Measurements from ENCODE around the gene ADCY4. TPM values are rescaled to one million over a fixed set of nuclear protein-coding genes. Genes with fewer than 3 reads are reported as not detected.

The ADCY4 gene
- total and polyA plus RNA-seq, 2 of the 13 experiments (the other 11 are each of a cell fraction or from before 2014, with no cell fraction given): 0.03 TPM; not detected in 1

DNA sequence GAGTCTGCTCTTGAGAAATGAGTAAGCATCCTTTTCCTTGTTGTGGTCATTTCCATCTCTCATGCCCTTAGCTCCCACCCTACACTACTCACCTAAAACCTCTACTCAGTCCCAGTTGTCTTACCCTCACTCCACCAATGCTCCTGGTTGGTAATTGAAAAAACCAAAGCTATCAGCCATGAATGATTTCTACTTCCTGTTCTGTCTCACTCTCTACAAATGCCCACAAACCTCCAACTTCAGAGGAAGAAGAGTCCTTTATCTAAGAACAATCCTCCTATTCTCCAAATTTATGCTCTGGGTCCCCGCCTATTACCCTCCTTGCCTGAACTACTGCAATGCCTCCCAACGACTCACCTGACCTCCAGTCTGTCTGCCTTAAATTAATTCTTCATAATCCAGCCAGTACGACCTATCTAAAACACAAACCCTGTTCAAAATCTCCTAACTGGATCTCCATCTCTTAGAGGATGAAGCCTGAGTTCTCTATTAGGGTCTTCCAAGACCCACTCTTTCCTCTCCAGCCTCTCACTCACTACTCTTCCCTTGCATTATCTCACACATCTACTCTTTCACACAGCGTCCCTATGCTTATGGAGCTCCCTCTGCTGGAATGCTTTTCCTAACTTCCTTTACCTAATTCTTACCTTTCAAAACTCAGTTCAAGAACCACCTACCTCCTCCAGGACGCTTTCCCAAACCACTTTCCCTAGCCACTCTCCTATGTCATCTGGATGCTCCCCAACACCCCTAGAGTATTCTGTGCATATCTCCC is 37.5 kb downstream of the ADCY4 start (continued):
- TF ChIP-seq, protein P1, sequence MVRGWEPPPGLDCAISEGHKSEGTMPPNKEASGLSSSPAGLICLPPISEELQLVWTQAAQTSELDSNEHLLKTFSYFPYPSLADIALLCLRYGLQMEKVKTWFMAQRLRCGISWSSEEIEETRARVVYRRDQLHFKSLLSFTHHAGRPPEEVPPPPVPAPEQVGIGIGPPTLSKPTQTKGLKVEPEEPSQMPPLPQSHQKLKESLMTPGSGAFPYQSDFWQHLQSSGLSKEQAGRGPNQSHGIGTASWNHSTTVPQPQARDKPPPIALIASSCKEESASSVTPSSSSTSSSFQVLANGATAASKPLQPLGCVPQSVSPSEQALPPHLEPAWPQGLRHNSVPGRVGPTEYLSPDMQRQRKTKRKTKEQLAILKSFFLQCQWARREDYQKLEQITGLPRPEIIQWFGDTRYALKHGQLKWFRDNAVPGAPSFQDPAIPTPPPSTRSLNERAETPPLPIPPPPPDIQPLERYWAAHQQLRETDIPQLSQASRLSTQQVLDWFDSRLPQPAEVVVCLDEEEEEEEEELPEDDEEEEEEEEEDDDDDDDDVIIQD (CRISPR knock-in tag; IDR thresholded peaks at IDR 0.05; ENCODE audit: low read depth): peak; percentile 48; the same call in 1 of the 2 replicates
- TF ChIP-seq PAXIP1 (CRISPR knock-in tag; conservative IDR thresholded peaks at IDR 0.05) (no peak), KDM5A (IDR thresholded peaks at IDR 0.05; ENCODE audit: borderline replicate concordance, low read length) (no peak), ZNF598 (CRISPR knock-in tag; IDR thresholded peaks at IDR 0.05; ENCODE audit: borderline replicate concordance) (no peak), CBFB (CRISPR knock-in tag; IDR thresholded peaks at IDR 0.05) (no peak), RFX3 (CRISPR knock-in tag; IDR thresholded peaks at IDR 0.05) (no peak), ZNF597 (CRISPR knock-in tag; IDR thresholded peaks at IDR 0.05) (no peak), ZNF329 (CRISPR knock-in tag; IDR thresholded peaks at IDR 0.05; ENCODE audit: low read depth) (no peak), ZNF260 (CRISPR knock-in tag; IDR thresholded peaks at IDR 0.05; ENCODE audit: borderline replicate concordance, low read depth) (no peak), ZNF746 (CRISPR knock-in tag; IDR thresholded peaks at IDR 0.05) (no peak), ZNF672 (CRISPR knock-in tag; IDR thresholded peaks at IDR 0.05) (no peak), ZNF160 (CRISPR knock-in tag; IDR thresholded peaks at IDR 0.05) (no peak), HNRNPLL (IDR thresholded peaks at IDR 0.05; ENCODE audit: low read depth, low read length, poor library complexity, severe bottlenecking) (no peak), ZNF562 (CRISPR knock-in tag; IDR thresholded peaks at IDR 0.05; ENCODE audit: borderline replicate concordance) (no peak), ZSCAN31 (CRISPR knock-in tag; IDR thresholded peaks at IDR 0.05; ENCODE audit: low read depth) (no peak), ZNF883 (CRISPR knock-in tag; IDR thresholded peaks at IDR 0.05; ENCODE audit: not compliant biosample characterization) (peak; percentile 46)
- TF ChIP-seq, protein P2, sequence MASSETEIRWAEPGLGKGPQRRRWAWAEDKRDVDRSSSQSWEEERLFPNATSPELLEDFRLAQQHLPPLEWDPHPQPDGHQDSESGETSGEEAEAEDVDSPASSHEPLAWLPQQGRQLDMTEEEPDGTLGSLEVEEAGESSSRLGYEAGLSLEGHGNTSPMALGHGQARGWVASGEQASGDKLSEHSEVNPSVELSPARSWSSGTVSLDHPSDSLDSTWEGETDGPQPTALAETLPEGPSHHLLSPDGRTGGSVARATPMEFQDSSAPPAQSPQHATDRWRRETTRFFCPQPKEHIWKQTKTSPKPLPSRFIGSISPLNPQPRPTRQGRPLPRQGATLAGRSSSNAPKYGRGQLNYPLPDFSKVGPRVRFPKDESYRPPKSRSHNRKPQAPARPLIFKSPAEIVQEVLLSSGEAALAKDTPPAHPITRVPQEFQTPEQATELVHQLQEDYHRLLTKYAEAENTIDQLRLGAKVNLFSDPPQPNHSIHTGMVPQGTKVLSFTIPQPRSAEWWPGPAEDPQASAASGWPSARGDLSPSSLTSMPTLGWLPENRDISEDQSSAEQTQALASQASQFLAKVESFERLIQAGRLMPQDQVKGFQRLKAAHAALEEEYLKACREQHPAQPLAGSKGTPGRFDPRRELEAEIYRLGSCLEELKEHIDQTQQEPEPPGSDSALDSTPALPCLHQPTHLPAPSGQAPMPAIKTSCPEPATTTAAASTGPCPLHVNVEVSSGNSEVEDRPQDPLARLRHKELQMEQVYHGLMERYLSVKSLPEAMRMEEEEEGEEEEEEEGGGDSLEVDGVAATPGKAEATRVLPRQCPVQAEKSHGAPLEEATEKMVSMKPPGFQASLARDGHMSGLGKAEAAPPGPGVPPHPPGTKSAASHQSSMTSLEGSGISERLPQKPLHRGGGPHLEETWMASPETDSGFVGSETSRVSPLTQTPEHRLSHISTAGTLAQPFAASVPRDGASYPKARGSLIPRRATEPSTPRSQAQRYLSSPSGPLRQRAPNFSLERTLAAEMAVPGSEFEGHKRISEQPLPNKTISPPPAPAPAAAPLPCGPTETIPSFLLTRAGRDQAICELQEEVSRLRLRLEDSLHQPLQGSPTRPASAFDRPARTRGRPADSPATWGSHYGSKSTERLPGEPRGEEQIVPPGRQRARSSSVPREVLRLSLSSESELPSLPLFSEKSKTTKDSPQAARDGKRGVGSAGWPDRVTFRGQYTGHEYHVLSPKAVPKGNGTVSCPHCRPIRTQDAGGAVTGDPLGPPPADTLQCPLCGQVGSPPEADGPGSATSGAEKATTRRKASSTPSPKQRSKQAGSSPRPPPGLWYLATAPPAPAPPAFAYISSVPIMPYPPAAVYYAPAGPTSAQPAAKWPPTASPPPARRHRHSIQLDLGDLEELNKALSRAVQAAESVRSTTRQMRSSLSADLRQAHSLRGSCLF (CRISPR knock-in tag; IDR thresholded peaks at IDR 0.05; ENCODE audit: borderline replicate concordance): no peak

All from HepG2 (cell line).